ENCODE data around the gene GATD1. TPM values are rescaled to one million over a fixed set of nuclear protein-coding genes. Genes with fewer than 3 reads are reported as not detected.

The GATD1 gene
- total RNA-seq, 1 donor from 2014 or later, result 52.3 TPM

- DNase-seq (ENCODE audit: low spot score), result peak; percentile 79
- no peaks in the 10 kb centered on the region for H3K27me3 Mint-ChIP-seq (ENCODE audit: low read depth)
- peaks cover 28% of the 10 kb centered on the region for H3K4me1 Mint-ChIP-seq (ENCODE audit: low read depth)
- no peaks in the 10 kb centered on the region for H3K9me3 Mint-ChIP-seq (ENCODE audit: low read depth)
- peak overlapping the region; percentile 49 for H3K27ac Mint-ChIP-seq (ENCODE audit: unreplicated experiment)
- no peaks in the 10 kb centered on the region for H3K36me3 Mint-ChIP-seq (ENCODE audit: low read depth)
- H3K4me3 Mint-ChIP-seq (ENCODE audit: unreplicated experiment), result peak overlapping the region; percentile 83
- TF ChIP-seq CTCF (IDR thresholded peaks at IDR 0.05), result no peak
Observed at GRCh38 chr11:774873-775592, 2.3 kb downstream of the GATD1 start.

- no peak overlapping the region for H3K4me3 Mint-ChIP-seq (ENCODE audit: unreplicated experiment)
- H3K27me3 Mint-ChIP-seq (ENCODE audit: low read depth), result no peaks in the 10 kb centered on the region
- peak; percentile 86 for DNase-seq (ENCODE audit: low spot score)
- H3K27ac Mint-ChIP-seq (ENCODE audit: unreplicated experiment), result no peak overlapping the region
- no peak for TF ChIP-seq CTCF (IDR thresholded peaks at IDR 0.05)
- H3K4me1 Mint-ChIP-seq (ENCODE audit: low read depth), result peaks cover 21% of the 10 kb centered on the region
- H3K9me3 Mint-ChIP-seq (ENCODE audit: low read depth), result no peaks in the 10 kb centered on the region
- no peaks in the 10 kb centered on the region for H3K36me3 Mint-ChIP-seq (ENCODE audit: low read depth)
Observed at GRCh38 chr11:773830-774229, 3.5 kb downstream of the GATD1 start.

GRCh38 chr11:773425-773824, 3.9 kb downstream of the GATD1 start:
- Mint-ChIP-seq H3K27ac (ENCODE audit: unreplicated experiment) (peak overlapping the region; percentile 51), H3K27me3 (ENCODE audit: low read depth) (no peaks in the 10 kb centered on the region), H3K9me3 (ENCODE audit: low read depth) (no peaks in the 10 kb centered on the region), H3K4me1 (ENCODE audit: low read depth) (peaks cover 21% of the 10 kb centered on the region), H3K36me3 (ENCODE audit: low read depth) (no peaks in the 10 kb centered on the region), H3K4me3 (ENCODE audit: unreplicated experiment) (no peak overlapping the region)
- no peak for DNase-seq (ENCODE audit: low spot score)
- TF ChIP-seq CTCF (IDR thresholded peaks at IDR 0.05), result no peak

GRCh38 chr11:772429-773390, 4.6 kb downstream of the GATD1 start:
- no peaks in the 10 kb centered on the region for H3K27me3 Mint-ChIP-seq (ENCODE audit: low read depth)
- peak; percentile 89 for DNase-seq (ENCODE audit: low spot score)
- H3K4me3 Mint-ChIP-seq (ENCODE audit: unreplicated experiment), result no peak overlapping the region
- no peak overlapping the region for H3K27ac Mint-ChIP-seq (ENCODE audit: unreplicated experiment)
- H3K4me1 Mint-ChIP-seq (ENCODE audit: low read depth), result peaks cover 18% of the 10 kb centered on the region
- H3K36me3 Mint-ChIP-seq (ENCODE audit: low read depth), result no peaks in the 10 kb centered on the region
- no peaks in the 10 kb centered on the region for H3K9me3 Mint-ChIP-seq (ENCODE audit: low read depth)
- TF ChIP-seq CTCF (IDR thresholded peaks at IDR 0.05), result no peak

GRCh38 chr11:771617-772204, 5.6 kb downstream of the GATD1 start:
- TF ChIP-seq CTCF (IDR thresholded peaks at IDR 0.05), result no peak
- Mint-ChIP-seq H3K4me3 (ENCODE audit: unreplicated experiment) (no peak overlapping the region), H3K36me3 (ENCODE audit: low read depth) (peaks cover 1% of the 10 kb centered on the region)

More at GRCh38 chr11:771617-772204, 5.6 kb downstream of the GATD1 start:
- H3K4me1 Mint-ChIP-seq (ENCODE audit: low read depth), result peaks cover 18% of the 10 kb centered on the region
- no peaks in the 10 kb centered on the region for H3K9me3 Mint-ChIP-seq (ENCODE audit: low read depth)
- peak; percentile 85 for DNase-seq (ENCODE audit: low spot score)
- H3K27ac Mint-ChIP-seq (ENCODE audit: unreplicated experiment), result no peak overlapping the region
- no peaks in the 10 kb centered on the region for H3K27me3 Mint-ChIP-seq (ENCODE audit: low read depth)

Data from chondrocyte (in vitro differentiated cells).